Liver (tissue), 9 donors: ENCODE data around the gene LAMB2. TPM values are rescaled to one million over a fixed set of nuclear protein-coding genes. Genes with fewer than 3 reads are reported as not detected.

Experiments
- DNase-seq: peaks from one replicate; pipeline ENCODE4 v3.0.0-alpha.2; 2017; ENCODE audit warnings: low spot score
- H3K27ac ChIP-seq, 2 donors: one replicate each; pipeline ENCODE4 v1.7.0; 2013; ENCODE audit warnings: inconsistent platforms in 2 of 2, low read length in 2 of 2, control low read depth in 1 of 2, low read depth in 1 of 2, mild to moderate bottlenecking in 1 of 2
- H3K27me3 ChIP-seq, 4 donors: one replicate each; pipeline versions ENCODE4 v1.6.1 to v1.7.0; 2013; ENCODE audit warnings: low read length in 3 of 4, inconsistent platforms in 1 of 4, mild to moderate bottlenecking in 1 of 4, moderate library complexity in 1 of 4; ENCODE audit not compliant: control insufficient read depth in 4 of 4, insufficient read depth in 4 of 4
- H3K36me3 ChIP-seq, 4 donors: one replicate each; pipeline versions ENCODE4 v1.6.1 to v1.7.0; 2013; ENCODE audit warnings: low read length in 3 of 4, mild to moderate bottlenecking in 3 of 4, low read depth in 1 of 4, moderate library complexity in 1 of 4; ENCODE audit not compliant: control insufficient read depth in 4 of 4, insufficient read depth in 3 of 4
- H3K4me1 ChIP-seq, 4 donors: one replicate each; pipeline versions ENCODE4 v1.6.1 to v1.7.0; 2013; ENCODE audit warnings: low read length in 3 of 4, mild to moderate bottlenecking in 3 of 4, moderate library complexity in 1 of 4; ENCODE audit not compliant: control insufficient read depth in 4 of 4, insufficient read depth in 4 of 4
- H3K4me3 ChIP-seq, 3 donors: one replicate each; pipeline versions ENCODE4 v1.6.1 to v1.7.0; 2013; ENCODE audit warnings: low read length in 3 of 3, control low read depth in 1 of 3, low read depth in 1 of 3, mild to moderate bottlenecking in 1 of 3
- H3K9ac ChIP-seq, 2 donors: one replicate each; pipeline ENCODE4 v1.7.0; 2013; ENCODE audit warnings: low read length in 2 of 2, mild to moderate bottlenecking in 2 of 2, moderate library complexity in 2 of 2, control low read depth in 1 of 2, low read depth in 1 of 2
- H3K9me3 ChIP-seq, 4 donors: one replicate each; pipeline versions ENCODE4 v1.6.1 to v1.7.0; 2013; ENCODE audit warnings: low read length in 3 of 4; ENCODE audit not compliant: control insufficient read depth in 4 of 4
- ATF3 ChIP-seq: IDR thresholded peaks from 2 replicates; pipeline ENCODE4 v1.6.1; 2016; ENCODE audit warnings: antibody characterized with exemption
- CTCF ChIP-seq: fragments of 150-350 bp; IDR thresholded peaks from 2 replicates; pipeline ENCODE4 v1.5.1; 2017; ENCODE audit warnings: improper control_type of control experiment, low read depth, low read length; ENCODE audit not compliant: missing input control
- EGR1 ChIP-seq, 2 donors: IDR thresholded peaks; 2 replicates each; pipeline ENCODE4 v1.6.1; 2016 to 2018; ENCODE audit warnings: antibody characterized with exemption in 2 of 2, low read depth in 2 of 2
- FOXA1 ChIP-seq: IDR thresholded peaks from 2 replicates; pipeline ENCODE4 v1.6.1; 2016; ENCODE audit warnings: antibody characterized with exemption
- FOXA2 ChIP-seq: IDR thresholded peaks from 2 replicates; pipeline ENCODE4 v1.6.1; 2016; ENCODE audit warnings: antibody characterized with exemption
- HNF4A ChIP-seq, 2 donors: conservative IDR thresholded peaks; 2 replicates each; pipeline ENCODE4 v1.6.1; 2016; ENCODE audit warnings: antibody characterized with exemption in 2 of 2, mild to moderate bottlenecking in 2 of 2
- HNF4G ChIP-seq: IDR thresholded peaks from 2 replicates; pipeline ENCODE4 v1.6.1; 2016; ENCODE audit warnings: antibody characterized with exemption
- JUND ChIP-seq, 2 donors: IDR thresholded peaks; 2 replicates each; pipeline ENCODE4 v1.6.1; 2016; ENCODE audit warnings: antibody characterized with exemption in 2 of 2
- MAX ChIP-seq: IDR thresholded peaks from 2 replicates; pipeline ENCODE4 v1.6.1; 2016; ENCODE audit warnings: antibody characterized with exemption
- NR2F2 ChIP-seq: IDR thresholded peaks from 2 replicates; pipeline ENCODE4 v1.6.1; 2016; ENCODE audit warnings: antibody characterized with exemption
- RAD21 ChIP-seq, 2 donors: IDR thresholded peaks; 2 replicates each; pipeline ENCODE4 v1.6.1; 2016; ENCODE audit warnings: antibody characterized with exemption in 2 of 2, mild to moderate bottlenecking in 2 of 2
- REST ChIP-seq: IDR thresholded peaks from 2 replicates; pipeline ENCODE4 v1.6.1; 2016; ENCODE audit warnings: antibody characterized with exemption, mild to moderate bottlenecking
- RXRA ChIP-seq, 2 donors: IDR thresholded peaks; 2 replicates each; pipeline ENCODE4 v1.6.1; 2017 to 2018; ENCODE audit warnings: antibody characterized with exemption in 2 of 2, mild to moderate bottlenecking in 1 of 2
- TAF1 ChIP-seq: conservative IDR thresholded peaks from 2 replicates; pipeline ENCODE4 v1.6.1; 2016; ENCODE audit warnings: antibody characterized with exemption, mild to moderate bottlenecking
- ZBTB33 ChIP-seq: IDR thresholded peaks from 2 replicates; pipeline ENCODE4 v1.6.1; 2016; ENCODE audit warnings: antibody characterized with exemption
- WGBS: extraction: QIAGEN DNeasy Blood & Tissue Kit; methylation state at CpG from one replicate; pipeline ENCODE4 v1.1.7; 2013; 5-methylcytosine and 5-hydroxymethylcytosine counted together
- polyA plus RNA-seq, 2 donors: library from polyadenylated mRNA; stranded (reverse) in 1 of 2; unstranded in 1 of 2; fragments of 200-250 nt in 1 of 2; fragments of >200 nt in 1 of 2; fragmentation: Nextera tagmentation in 1 of 2; extraction: Ambion mirVana in 1 of 2; gene quantifications; one replicate each; pipeline versions ENCODE4 v1.2.1 to v1.2.3, GENCODE V29; 2013 to 2015
- total RNA-seq, 2 donors: library from RNA; depleted of rRNA; stranded (reverse); fragments of >200 nt; gene quantifications; one replicate each; pipeline ENCODE4 v1.2.3, GENCODE V29; 2014
- donor health status: healthy.
- donor health status: healthy.
- donor health status: healthy.
- donor health status: healthy.
- donor health status: healthy.

The LAMB2 gene
- total and polyA plus RNA-seq, 4 donors, result 87.6 to 172 (median 134) TPM

GRCh38 chr3:49177073-49177472 lies 44.2 kb upstream of the LAMB2 start (continued):
- TF ChIP-seq REST, result no peak

- DNase-seq, result no peak
- Histone ChIP-seq H3K9me3 (no peaks in the 10 kb centered on the region), H3K27ac (no peak overlapping the region), H3K4me1 (peaks cover 0 to 26% (median 17%) of the 10 kb centered on the region in 4 donors), H3K4me3 (no peak overlapping the region), H3K36me3 (peaks cover 0 to 17% (median 0%) of the 10 kb centered on the region in 4 donors), H3K9ac (no peak overlapping the region), H3K27me3 (no peaks in the 10 kb centered on the region)
- TF ChIP-seq HNF4G (no peak), JUND (IDR thresholded peaks at IDR 0.05) (no peak), RAD21 (IDR thresholded peaks at IDR 0.05) (no peak), REST (no peak), FOXA1 (no peak), MAX (no peak), NR2F2 (no peak), ZBTB33 (no peak)
- 90% methylated on average over 8 of the region's 8 CpGs for WGBS
Observed at GRCh38 chr3:49175530-49175929, 42.7 kb upstream of the LAMB2 start.

- H3K27me3 ChIP-seq, result no peaks in the 10 kb centered on the region
- DNase-seq, result no peak
- peaks cover 0 to 31% (median 19%) of the 10 kb centered on the region in 4 donors for H3K4me1 ChIP-seq
- H3K4me3 ChIP-seq, result no peak overlapping the region
- H3K9me3 ChIP-seq, result no peaks in the 10 kb centered on the region
- H3K36me3 ChIP-seq, result peaks cover 0 to 17% (median 0%) of the 10 kb centered on the region in 4 donors
- H3K9ac ChIP-seq, result no peak overlapping the region
- WGBS, result 95% methylated on average over 9 of the region's 9 CpGs
- H3K27ac ChIP-seq, result no peak overlapping the region
- TF ChIP-seq EGR1 (IDR thresholded peaks at IDR 0.05; ENCODE audit: low read depth in 2 of 2) (no peak), RXRA (IDR thresholded peaks at IDR 0.05) (no peak), TAF1 (no peak), CTCF (no peak), NR2F2 (no peak), FOXA2 (no peak), ZBTB33 (no peak), HNF4A (conservative IDR thresholded peaks at IDR 0.05) (no peak), FOXA1 (no peak), ATF3 (no peak), MAX (no peak)
Observed at GRCh38 chr3:49174397-49174985, 41.6 kb upstream of the LAMB2 start.
